ENCODE measurements around the gene NINJ1. TPM values are rescaled to one million over a fixed set of nuclear protein-coding genes. Genes with fewer than 3 reads are reported as not detected.

NINJ1 gene
- total and polyA plus RNA-seq, 3 donors from 2014 or later, result 99.3 to 152 (median 148) TPM

- no peak for TF ChIP-seq POLR2A (IDR thresholded peaks at IDR 0.05)
- no peak for TF ChIP-seq CTCF (IDR thresholded peaks at IDR 0.05)
- Histone ChIP-seq H3K27ac (no peak overlapping the region), H3K27me3 (no peaks in the 10 kb centered on the region), H3K4me3 (no peak overlapping the region), H3K36me3 (ENCODE audit: low read depth, missing control alignments) (no peaks in the 10 kb centered on the region), H3K4me1 (no peaks in the 10 kb centered on the region), H3K9me3 (no peaks in the 10 kb centered on the region)
- peak; percentile 8 for DNase-seq
- intact Hi-C loops (cut with DNase I; ENCODE audit: low total_unique reads), result no loop called here
- WGBS, 2 donors, result 61 to 89% methylated on average over 3 of the region's 3 CpGs
These were observed 52.1 kb downstream of the NINJ1 start for GRCh38 chr9:93081931-93082330.

- no peaks in the 10 kb centered on the region for H3K9me3 ChIP-seq
- intact Hi-C loops (cut with DNase I; ENCODE audit: low total_unique reads), result no loop called here
- H3K4me3 ChIP-seq, result no peak overlapping the region
- WGBS, 2 donors, result 70 to 82% methylated on average over 9 to 10 of the region's 10 CpGs
- TF ChIP-seq CTCF (IDR thresholded peaks at IDR 0.05) (no peak), POLR2A (IDR thresholded peaks at IDR 0.05) (no peak)
- H3K27me3 ChIP-seq, result no peaks in the 10 kb centered on the region
- H3K36me3 ChIP-seq (ENCODE audit: low read depth, missing control alignments), result no peaks in the 10 kb centered on the region
- peak; percentile 13 for DNase-seq
- H3K27ac ChIP-seq, result no peak overlapping the region
- H3K4me1 ChIP-seq, result no peaks in the 10 kb centered on the region
These were observed 52.9 kb downstream of the NINJ1 start for GRCh38 chr9:93081081-93081529.

- Histone ChIP-seq H3K27ac (no peak overlapping the region), H3K36me3 (ENCODE audit: low read depth, missing control alignments) (no peaks in the 10 kb centered on the region), H3K9me3 (no peaks in the 10 kb centered on the region), H3K4me1 (no peaks in the 10 kb centered on the region), H3K27me3 (no peaks in the 10 kb centered on the region), H3K4me3 (no peak overlapping the region)
- peak; percentile 12 for DNase-seq
- 86 to 90% methylated on average over 9 of the region's 9 CpGs for WGBS, 2 donors
- intact Hi-C loops (cut with DNase I; ENCODE audit: low total_unique reads), result no loop called here
- TF ChIP-seq CTCF (IDR thresholded peaks at IDR 0.05) (no peak), POLR2A (IDR thresholded peaks at IDR 0.05) (no peak)
These were observed 53.6 kb downstream of the NINJ1 start for GRCh38 chr9:93080406-93080805.

GRCh38 chr9:93079371-93079770, 54.7 kb downstream of the NINJ1 start:
- Histone ChIP-seq H3K27ac (no peak overlapping the region), H3K36me3 (ENCODE audit: low read depth, missing control alignments) (no peaks in the 10 kb centered on the region), H3K9me3 (no peaks in the 10 kb centered on the region), H3K4me1 (no peaks in the 10 kb centered on the region), H3K4me3 (no peak overlapping the region), H3K27me3 (no peaks in the 10 kb centered on the region)
- no peak for DNase-seq
- no peak for TF ChIP-seq CTCF (IDR thresholded peaks at IDR 0.05)
- no peak for TF ChIP-seq POLR2A (IDR thresholded peaks at IDR 0.05)
- intact Hi-C loops (cut with DNase I; ENCODE audit: low total_unique reads), result no loop called here
- WGBS, 2 donors, result 86 to 93% methylated on average over 5 to 13 of the region's 13 CpGs

- 93 to 96% methylated on average over 7 to 16 of the region's 16 CpGs for WGBS, 2 donors
- Histone ChIP-seq H3K4me1 (peaks cover under 1% of the 10 kb centered on the region), H3K36me3 (ENCODE audit: low read depth, missing control alignments) (no peaks in the 10 kb centered on the region), H3K9me3 (no peaks in the 10 kb centered on the region), H3K27ac (no peak overlapping the region), H3K27me3 (no peaks in the 10 kb centered on the region), H3K4me3 (no peak overlapping the region)
- intact Hi-C loops (cut with DNase I; ENCODE audit: low total_unique reads), result no loop called here
- no peak for TF ChIP-seq CTCF (IDR thresholded peaks at IDR 0.05)
- no peak for TF ChIP-seq POLR2A (IDR thresholded peaks at IDR 0.05)
- no peak for DNase-seq
These were observed 56.2 kb downstream of the NINJ1 start for GRCh38 chr9:93077811-93078210.
